HEK293 (cell line): ENCODE data around the gene SULT2B1.

Source experiments
- CTCF ChIA-PET: fragments of 350-600 bp; formaldehyde crosslinking; extraction: SDS; loops from one replicate; lab custom pipeline; 2021; ENCODE audit warnings: antibody characterized with exemption; lab: Yijun Ruan, JAX
- POLR2A ChIA-PET: fragments of 300-600 bp; formaldehyde crosslinking; extraction: SDS; loops from one replicate; lab custom pipeline; 2020; ENCODE audit warnings: antibody characterized with exemption, inconsistent platforms; lab: Yijun Ruan, JAX
- H3K27ac ChIP-seq: fragments of 200-500 bp; sonication (Bioruptor generic); 2 replicates; pipeline ENCODE4 v1.5.1; 2014; ENCODE audit warnings: low read depth, low read length, control low read depth, inconsistent platforms; ENCODE audit errors: extremely low read depth
- H3K36me3 ChIP-seq, 2 experiments: fragments of 200-500 bp in 1 of 2; sonication (Bioruptor generic) in 1 of 2; 1 replicate in 1 of 2; 2 replicates in 1 of 2; pipeline ENCODE4 v1.5.1; 2014 to 2017; ENCODE audit warnings: inconsistent platforms in 2 of 2, low read length in 2 of 2; ENCODE audit not compliant: control insufficient read depth in 2 of 2, insufficient read depth in 1 of 2
- H3K4me1 ChIP-seq: fragments of 200-500 bp; sonication (Bioruptor generic); 2 replicates; pipeline ENCODE4 v1.5.1; 2014; ENCODE audit warnings: mild to moderate bottlenecking, low read length, inconsistent platforms; ENCODE audit not compliant: control insufficient read depth, insufficient read depth
- H3K4me3 ChIP-seq: 2 replicates; pipeline ENCODE4 v1.5.1; 2011; ENCODE audit warnings: low read depth, mild to moderate bottlenecking, control low read depth, low read length, moderate library complexity
- H3K9me3 ChIP-seq: fragments of 200-500 bp; sonication (Bioruptor generic); 2 replicates; pipeline ENCODE4 v1.5.1; 2014; ENCODE audit warnings: low read depth, low read length, inconsistent platforms; ENCODE audit not compliant: control insufficient read depth, insufficient read depth
- EGR2 ChIP-seq: fragments of 450-650 bp; formaldehyde crosslinking; IDR thresholded peaks from 2 replicates; pipeline ENCODE4 v1.5.1; 2016; ENCODE audit warnings: low read depth, missing biosample characterization, missing genetic modification characterization
- MEIS1 ChIP-seq: sonication (generic); formaldehyde crosslinking; IDR thresholded peaks from 2 replicates; pipeline ENCODE4 v1.8.1; 2022; ENCODE audit warnings: missing genetic modification reagents, mild to moderate bottlenecking, borderline replicate concordance
- MZF1 ChIP-seq: fragments of 450-650 bp; formaldehyde crosslinking; IDR thresholded peaks from 2 replicates; pipeline ENCODE4 v1.5.1; 2017; ENCODE audit warnings: missing biosample characterization, missing genetic modification characterization, borderline replicate concordance
- ZBTB7A ChIP-seq: fragments of 450-650 bp; formaldehyde crosslinking; IDR thresholded peaks from 2 replicates; pipeline ENCODE4 v1.5.1; 2016; ENCODE audit warnings: low read depth, missing biosample characterization, missing genetic modification characterization
- ZFHX2 ChIP-seq: fragments of 450-650 bp; formaldehyde crosslinking; conservative IDR thresholded peaks from 2 replicates; pipeline ENCODE4 v1.5.1; 2016; ENCODE audit warnings: missing biosample characterization, missing genetic modification characterization
- ZFP3 ChIP-seq: fragments of 450-650 bp; formaldehyde crosslinking; IDR thresholded peaks from 2 replicates; pipeline ENCODE4 v1.5.1; 2016; ENCODE audit warnings: low read depth, missing biosample characterization, missing genetic modification characterization
- ZNF169 ChIP-seq: fragments of 450-650 bp; formaldehyde crosslinking; IDR thresholded peaks from 2 replicates; pipeline ENCODE4 v1.5.1; 2016; ENCODE audit warnings: missing biosample characterization, missing genetic modification characterization
- ZNF174 ChIP-seq: fragments of 450-650 bp; formaldehyde crosslinking; IDR thresholded peaks from 2 replicates; pipeline ENCODE4 v1.5.0; 2017; ENCODE audit warnings: missing biosample characterization, mild to moderate bottlenecking, missing genetic modification characterization
- ZNF184 ChIP-seq: fragments of 450-650 bp; IDR thresholded peaks from 2 replicates; pipeline ENCODE4 v1.5.1; 2018; ENCODE audit warnings: missing biosample characterization, mild to moderate bottlenecking, missing genetic modification characterization
- ZNF2 ChIP-seq: fragments of 450-650 bp; formaldehyde crosslinking; IDR thresholded peaks from 2 replicates; pipeline ENCODE4 v1.5.1; 2016; ENCODE audit warnings: missing biosample characterization, missing genetic modification characterization
- ZNF266 ChIP-seq: fragments of 450-650 bp; formaldehyde crosslinking; IDR thresholded peaks from 2 replicates; pipeline ENCODE4 v1.5.1; 2016; ENCODE audit warnings: missing biosample characterization, missing genetic modification characterization, low read depth
- ZNF366 ChIP-seq: fragments of 450-650 bp; formaldehyde crosslinking; conservative IDR thresholded peaks from 2 replicates; pipeline ENCODE4 v1.5.1; 2016; ENCODE audit warnings: missing biosample characterization, missing genetic modification characterization
- ZNF501 ChIP-seq: fragments of 450-650 bp; formaldehyde crosslinking; IDR thresholded peaks from 2 replicates; pipeline ENCODE4 v1.5.1; 2016; ENCODE audit warnings: missing biosample characterization, missing genetic modification characterization
- ZNF548 ChIP-seq: fragments of 450-650 bp; formaldehyde crosslinking; IDR thresholded peaks from 2 replicates; pipeline ENCODE4 v1.5.1; 2016; ENCODE audit warnings: missing biosample characterization, missing genetic modification characterization
- ZNF626 ChIP-seq: fragments of 450-650 bp; sonication (Bioruptor Pico); formaldehyde crosslinking; IDR thresholded peaks from 2 replicates; pipeline ENCODE4 v1.5.1; 2018; ENCODE audit warnings: missing biosample characterization, missing genetic modification characterization, inconsistent platforms
- ZNF658 ChIP-seq: fragments of 450-650 bp; formaldehyde crosslinking; IDR thresholded peaks from 2 replicates; pipeline ENCODE4; 2016; ENCODE audit warnings: missing biosample characterization, missing genetic modification characterization
- ZNF701 ChIP-seq: fragments of 450-650 bp; formaldehyde crosslinking; IDR thresholded peaks from 2 replicates; pipeline ENCODE4 v1.5.1; 2016; ENCODE audit warnings: missing biosample characterization, missing genetic modification characterization
- ZNF830 ChIP-seq: fragments of 450-650 bp; IDR thresholded peaks from 2 replicates; pipeline ENCODE4 v1.5.0; 2018; ENCODE audit warnings: missing biosample characterization, missing genetic modification characterization, low read depth, mild to moderate bottlenecking, moderate library complexity
- TF ChIP-seq, protein P1 (sequence below): fragments of 450-650 bp; formaldehyde crosslinking; IDR thresholded peaks from 2 replicates; pipeline ENCODE4 v1.5.1; 2016; ENCODE audit warnings: missing biosample characterization, missing genetic modification characterization
- TF ChIP-seq, protein P2 (sequence below): fragments of 450-650 bp; formaldehyde crosslinking; IDR thresholded peaks from 2 replicates; pipeline ENCODE4 v1.5.1; 2016; ENCODE audit warnings: missing biosample characterization, missing genetic modification characterization
- TF ChIP-seq, protein P3 (sequence below): fragments of 450-650 bp; formaldehyde crosslinking; IDR thresholded peaks from 2 replicates; pipeline ENCODE4; 2016; ENCODE audit warnings: missing biosample characterization, missing genetic modification characterization
- TF ChIP-seq, protein P4 (sequence below): fragments of 450-650 bp; formaldehyde crosslinking; IDR thresholded peaks from 2 replicates; pipeline ENCODE4 v1.5.1; 2016; ENCODE audit warnings: missing biosample characterization, missing genetic modification characterization, borderline replicate concordance

SULT2B1 gene

DNA sequence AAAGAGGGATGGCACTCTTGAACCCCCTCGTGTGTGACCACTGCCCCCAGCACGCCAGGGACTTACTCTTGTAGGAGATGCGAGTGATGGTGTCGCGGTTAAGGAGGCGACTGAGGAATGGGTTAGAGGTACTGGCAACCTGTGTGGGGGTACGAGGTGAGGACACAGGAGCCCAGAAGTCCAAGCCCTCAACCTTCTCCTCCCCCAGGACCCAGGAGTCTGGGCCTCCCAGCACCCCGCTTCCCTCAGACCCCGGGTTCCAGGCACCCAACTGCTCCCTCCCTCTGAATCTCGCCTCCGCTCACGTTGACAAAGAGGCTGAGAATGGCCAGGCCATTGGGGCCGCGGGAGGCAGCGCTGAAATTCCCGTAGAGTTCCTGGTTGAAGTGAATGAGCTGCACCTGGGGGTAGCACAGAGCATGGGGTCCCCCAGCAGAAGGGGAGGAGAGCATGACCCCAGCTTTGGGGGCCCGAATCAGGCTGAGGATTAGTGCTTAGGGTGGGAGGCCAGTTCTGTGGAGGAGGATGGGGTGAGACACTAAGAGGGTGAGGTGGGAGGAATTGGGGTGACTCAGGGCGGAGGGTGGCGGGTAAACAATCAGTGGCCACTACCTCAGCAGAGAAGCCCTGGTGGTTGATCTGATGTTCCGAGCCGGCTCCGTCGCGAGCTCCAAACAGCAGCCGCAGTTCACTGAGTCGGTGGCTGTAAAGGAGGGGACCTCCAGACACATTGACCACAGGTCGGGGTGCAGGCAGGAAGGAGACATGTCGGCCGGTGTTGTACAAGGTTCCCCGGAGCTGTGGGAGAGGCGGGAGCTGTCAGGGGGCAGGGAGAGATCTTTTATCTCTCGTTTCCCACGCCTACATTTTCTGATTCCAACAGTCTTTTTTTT is 87.8 kb downstream of the SULT2B1 start:
- Histone ChIP-seq H3K27ac (no peak overlapping the region), H3K4me3 (no peak overlapping the region), H3K36me3 (no peaks in the 10 kb centered on the region), H3K9me3 (no peaks in the 10 kb centered on the region), H3K4me1 (peaks cover 14% of the 10 kb centered on the region)
- TF ChIP-seq, protein P1, sequence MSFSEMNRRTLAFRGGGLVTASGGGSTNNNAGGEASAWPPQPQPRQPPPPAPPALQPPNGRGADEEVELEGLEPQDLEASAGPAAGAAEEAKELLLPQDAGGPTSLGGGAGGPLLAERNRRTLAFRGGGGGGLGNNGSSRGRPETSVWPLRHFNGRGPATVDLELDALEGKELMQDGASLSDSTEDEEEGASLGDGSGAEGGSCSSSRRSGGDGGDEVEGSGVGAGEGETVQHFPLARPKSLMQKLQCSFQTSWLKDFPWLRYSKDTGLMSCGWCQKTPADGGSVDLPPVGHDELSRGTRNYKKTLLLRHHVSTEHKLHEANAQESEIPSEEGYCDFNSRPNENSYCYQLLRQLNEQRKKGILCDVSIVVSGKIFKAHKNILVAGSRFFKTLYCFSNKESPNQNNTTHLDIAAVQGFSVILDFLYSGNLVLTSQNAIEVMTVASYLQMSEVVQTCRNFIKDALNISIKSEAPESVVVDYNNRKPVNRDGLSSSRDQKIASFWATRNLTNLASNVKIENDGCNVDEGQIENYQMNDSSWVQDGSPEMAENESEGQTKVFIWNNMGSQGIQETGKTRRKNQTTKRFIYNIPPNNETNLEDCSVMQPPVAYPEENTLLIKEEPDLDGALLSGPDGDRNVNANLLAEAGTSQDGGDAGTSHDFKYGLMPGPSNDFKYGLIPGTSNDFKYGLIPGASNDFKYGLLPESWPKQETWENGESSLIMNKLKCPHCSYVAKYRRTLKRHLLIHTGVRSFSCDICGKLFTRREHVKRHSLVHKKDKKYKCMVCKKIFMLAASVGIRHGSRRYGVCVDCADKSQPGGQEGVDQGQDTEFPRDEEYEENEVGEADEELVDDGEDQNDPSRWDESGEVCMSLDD (tag by site-specific recombination): peak; percentile 44; the same call in 1 of the 2 replicates
- TF ChIP-seq ZNF658 (tag by site-specific recombination) (no peak), ZNF548 (tag by site-specific recombination) (no peak), MZF1 (tag by site-specific recombination) (no peak), ZNF366 (tag by site-specific recombination) (no peak), ZNF701 (no peak), ZFHX2 (tag by site-specific recombination) (peak; percentile 57), ZNF266 (tag by site-specific recombination) (no peak), ZNF174 (tag by site-specific recombination) (no peak), ZNF830 (tag by site-specific recombination) (no peak), ZFP3 (tag by site-specific recombination) (no peak), ZBTB7A (tag by site-specific recombination) (no peak), ZNF626 (tag by site-specific recombination) (no peak), EGR2 (tag by site-specific recombination) (peak; percentile 33), ZNF184 (no peak), ZNF2 (tag by site-specific recombination) (no peak), ZNF501 (tag by site-specific recombination) (no peak), MEIS1 (no peak), ZNF169 (no peak)
- TF ChIP-seq, protein P2, sequence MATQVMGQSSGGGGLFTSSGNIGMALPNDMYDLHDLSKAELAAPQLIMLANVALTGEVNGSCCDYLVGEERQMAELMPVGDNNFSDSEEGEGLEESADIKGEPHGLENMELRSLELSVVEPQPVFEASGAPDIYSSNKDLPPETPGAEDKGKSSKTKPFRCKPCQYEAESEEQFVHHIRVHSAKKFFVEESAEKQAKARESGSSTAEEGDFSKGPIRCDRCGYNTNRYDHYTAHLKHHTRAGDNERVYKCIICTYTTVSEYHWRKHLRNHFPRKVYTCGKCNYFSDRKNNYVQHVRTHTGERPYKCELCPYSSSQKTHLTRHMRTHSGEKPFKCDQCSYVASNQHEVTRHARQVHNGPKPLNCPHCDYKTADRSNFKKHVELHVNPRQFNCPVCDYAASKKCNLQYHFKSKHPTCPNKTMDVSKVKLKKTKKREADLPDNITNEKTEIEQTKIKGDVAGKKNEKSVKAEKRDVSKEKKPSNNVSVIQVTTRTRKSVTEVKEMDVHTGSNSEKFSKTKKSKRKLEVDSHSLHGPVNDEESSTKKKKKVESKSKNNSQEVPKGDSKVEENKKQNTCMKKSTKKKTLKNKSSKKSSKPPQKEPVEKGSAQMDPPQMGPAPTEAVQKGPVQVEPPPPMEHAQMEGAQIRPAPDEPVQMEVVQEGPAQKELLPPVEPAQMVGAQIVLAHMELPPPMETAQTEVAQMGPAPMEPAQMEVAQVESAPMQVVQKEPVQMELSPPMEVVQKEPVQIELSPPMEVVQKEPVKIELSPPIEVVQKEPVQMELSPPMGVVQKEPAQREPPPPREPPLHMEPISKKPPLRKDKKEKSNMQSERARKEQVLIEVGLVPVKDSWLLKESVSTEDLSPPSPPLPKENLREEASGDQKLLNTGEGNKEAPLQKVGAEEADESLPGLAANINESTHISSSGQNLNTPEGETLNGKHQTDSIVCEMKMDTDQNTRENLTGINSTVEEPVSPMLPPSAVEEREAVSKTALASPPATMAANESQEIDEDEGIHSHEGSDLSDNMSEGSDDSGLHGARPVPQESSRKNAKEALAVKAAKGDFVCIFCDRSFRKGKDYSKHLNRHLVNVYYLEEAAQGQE (tag by site-specific recombination): no peak
- TF ChIP-seq, protein P3, sequence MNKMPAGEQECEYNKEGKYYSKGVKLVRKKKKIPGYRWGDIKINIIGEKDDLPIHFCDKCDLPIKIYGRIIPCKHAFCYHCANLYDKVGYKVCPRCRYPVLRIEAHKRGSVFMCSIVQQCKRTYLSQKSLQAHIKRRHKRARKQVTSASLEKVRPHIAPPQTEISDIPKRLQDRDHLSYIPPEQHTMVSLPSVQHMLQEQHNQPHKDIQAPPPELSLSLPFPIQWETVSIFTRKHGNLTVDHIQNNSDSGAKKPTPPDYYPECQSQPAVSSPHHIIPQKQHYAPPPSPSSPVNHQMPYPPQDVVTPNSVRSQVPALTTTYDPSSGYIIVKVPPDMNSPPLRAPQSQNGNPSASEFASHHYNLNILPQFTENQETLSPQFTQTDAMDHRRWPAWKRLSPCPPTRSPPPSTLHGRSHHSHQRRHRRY (tag by site-specific recombination): no peak
- TF ChIP-seq, protein P4, sequence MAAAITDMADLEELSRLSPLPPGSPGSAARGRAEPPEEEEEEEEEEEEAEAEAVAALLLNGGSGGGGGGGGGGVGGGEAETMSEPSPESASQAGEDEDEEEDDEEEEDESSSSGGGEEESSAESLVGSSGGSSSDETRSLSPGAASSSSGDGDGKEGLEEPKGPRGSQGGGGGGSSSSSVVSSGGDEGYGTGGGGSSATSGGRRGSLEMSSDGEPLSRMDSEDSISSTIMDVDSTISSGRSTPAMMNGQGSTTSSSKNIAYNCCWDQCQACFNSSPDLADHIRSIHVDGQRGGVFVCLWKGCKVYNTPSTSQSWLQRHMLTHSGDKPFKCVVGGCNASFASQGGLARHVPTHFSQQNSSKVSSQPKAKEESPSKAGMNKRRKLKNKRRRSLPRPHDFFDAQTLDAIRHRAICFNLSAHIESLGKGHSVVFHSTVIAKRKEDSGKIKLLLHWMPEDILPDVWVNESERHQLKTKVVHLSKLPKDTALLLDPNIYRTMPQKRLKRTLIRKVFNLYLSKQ (tag by site-specific recombination): no peak
- CTCF ChIA-PET: interaction anchor here (0.6 to 0.7 kb wide), 3 partner anchors 12 to 257 kb away, joined by 3 read pairs; no protein-coding TSS in a partner anchor
- POLR2A ChIA-PET: interaction anchor here (0.6 to 1.1 kb wide), 3 partner anchors 16 to 151 kb away, joined by 3 to 7 read pairs (median 4); no protein-coding TSS in a partner anchor
